IMR-90 (cell line): ENCODE data around the gene SERPINC1. TPM values are rescaled to one million over a fixed set of nuclear protein-coding genes. Genes with fewer than 3 reads are reported as not detected.

Experiments
- ATAC-seq: fragments of 200-7000 bp; cut with Tn5 transposase; 2 replicates; pipeline ENCODE4 v1.9.1; 2020; ENCODE audit warnings: low read depth, mild to moderate bottlenecking, moderate library complexity
- BruUV-seq: library from RNA; stranded (reverse); fragments of 400-500 nt; replicated peaks from 2 replicates; lab custom pipeline; 2021; lab: Mats Ljungman, UMichigan
- CTCF ChIA-PET: fragments of 300-600 bp; formaldehyde crosslinking; extraction: SDS; loops from one replicate; lab custom pipeline; 2021; ENCODE audit warnings: antibody characterized with exemption; lab: Yijun Ruan, JAX
- POLR2A ChIA-PET: fragments of 300-600 bp; sonication (Branson Sonifier 250); formaldehyde crosslinking; loops from one replicate; lab custom pipeline; 2022; ENCODE audit warnings: antibody characterized with exemption; ENCODE audit not compliant: unreplicated experiment; lab: Charles Lee
- DNase-seq: peaks from one replicate; pipeline ENCODE4 v3.0.0; 2013
- H2AFZ ChIP-seq: replicated peaks from 2 replicates; pipeline ENCODE3; 2013; ENCODE audit warnings: low read length, mild to moderate bottlenecking; ENCODE audit not compliant: poor library complexity
- H2AK5ac ChIP-seq: 2 replicates; pipeline ENCODE4 v1.6.1; 2013; ENCODE audit warnings: low read depth, low read length, inconsistent platforms
- H2AK9ac ChIP-seq: replicated peaks from 2 replicates; pipeline ENCODE3; 2013; ENCODE audit warnings: mild to moderate bottlenecking, low read depth, low read length, moderate library complexity; ENCODE audit not compliant: poor library complexity
- H2BK120ac ChIP-seq: 2 replicates; pipeline ENCODE4 v1.6.1; 2013; ENCODE audit warnings: low read depth, low read length, inconsistent platforms
- H2BK15ac ChIP-seq: 3 replicates; pipeline ENCODE4 v1.6.1; 2013; ENCODE audit warnings: low read depth, low read length, inconsistent platforms
- H2BK20ac ChIP-seq: 2 replicates; pipeline ENCODE4 v1.6.1; 2013; ENCODE audit warnings: low read depth, mild to moderate bottlenecking, inconsistent platforms, low read length, moderate library complexity
- H2BK5ac ChIP-seq: 2 replicates; pipeline ENCODE4 v1.6.1; 2013; ENCODE audit warnings: mild to moderate bottlenecking, low read depth, low read length, inconsistent platforms; ENCODE audit not compliant: poor library complexity, severe bottlenecking
- H3K14ac ChIP-seq: replicated peaks from 2 replicates; pipeline ENCODE4 v1.6.1; 2013; ENCODE audit warnings: low read depth, low read length, inconsistent platforms
- H3K18ac ChIP-seq: 2 replicates; pipeline ENCODE4 v1.6.1; 2013; ENCODE audit warnings: low read depth, low read length, control low read depth
- H3K23ac ChIP-seq: 2 replicates; pipeline ENCODE4 v1.6.1; 2013; ENCODE audit warnings: low read depth, low read length, inconsistent platforms
- H3K27ac ChIP-seq: 2 replicates; pipeline ENCODE4 v1.5.1; 2013; ENCODE audit warnings: mild to moderate bottlenecking, control low read depth, low read length; ENCODE audit not compliant: insufficient read depth
- H3K27me3 ChIP-seq: 2 replicates; pipeline ENCODE4 v1.6.1; 2013; ENCODE audit warnings: low read length; ENCODE audit not compliant: control insufficient read depth, insufficient read depth
- H3K36me3 ChIP-seq: 2 replicates; pipeline ENCODE4 v1.6.1; 2013; ENCODE audit warnings: low read length, mixed read lengths; ENCODE audit not compliant: control insufficient read depth, insufficient read depth
- H3K4ac ChIP-seq: 2 replicates; pipeline ENCODE4 v1.6.1; 2013; ENCODE audit warnings: low read depth, low read length, inconsistent platforms
- H3K4me1 ChIP-seq: 2 replicates; pipeline ENCODE4 v1.6.1; 2013; ENCODE audit warnings: low read length, mixed read lengths; ENCODE audit not compliant: control insufficient read depth, insufficient read depth
- H3K4me2 ChIP-seq: 2 replicates; pipeline ENCODE4 v1.6.1; 2013; ENCODE audit warnings: low read depth, mild to moderate bottlenecking, control low read depth, low read length, moderate library complexity
- H3K4me3 ChIP-seq: 2 replicates; pipeline ENCODE4 v1.5.1; 2013; ENCODE audit warnings: low read depth, mild to moderate bottlenecking, control low read depth, low read length, moderate library complexity; ENCODE audit not compliant: insufficient read depth
- H3K56ac ChIP-seq: 2 replicates; pipeline ENCODE4 v1.6.1; 2013; ENCODE audit warnings: low read length, inconsistent platforms; ENCODE audit not compliant: insufficient read depth; ENCODE audit errors: extremely low read depth
- H3K79me1 ChIP-seq, 2 experiments: 2 replicates each; pipeline ENCODE4 v1.6.1; 2013; ENCODE audit warnings: low read length in 2 of 2, inconsistent platforms in 1 of 2, low read depth in 1 of 2
- H3K9ac ChIP-seq: 2 replicates; pipeline ENCODE4 v1.6.1; 2013; ENCODE audit warnings: low read depth, low read length, control low read depth
- H3K9me1 ChIP-seq: 2 replicates; pipeline ENCODE4 v1.6.1; 2013; ENCODE audit warnings: low read length, inconsistent platforms; ENCODE audit not compliant: insufficient read depth
- H3K9me3 ChIP-seq: 2 replicates; pipeline ENCODE4 v1.6.1; 2013; ENCODE audit warnings: low read length; ENCODE audit not compliant: control insufficient read depth, insufficient read depth
- H4K20me1 ChIP-seq: 2 replicates; pipeline ENCODE4 v1.6.1; 2013; ENCODE audit warnings: low read length, inconsistent platforms; ENCODE audit not compliant: insufficient read depth
- H4K5ac ChIP-seq: 2 replicates; pipeline ENCODE4 v1.6.1; 2013; ENCODE audit warnings: mild to moderate bottlenecking, low read depth, low read length, control low read depth
- H4K8ac ChIP-seq, 2 experiments: 2 replicates each; pipeline ENCODE4 v1.6.1; 2013; ENCODE audit warnings: low read depth in 2 of 2, low read length in 2 of 2, control low read depth in 1 of 2, inconsistent platforms in 1 of 2
- H4K91ac ChIP-seq: 2 replicates; pipeline ENCODE4 v1.6.1; 2013; ENCODE audit warnings: low read depth, low read length, inconsistent platforms; ENCODE audit not compliant: insufficient read depth
- BHLHE40 ChIP-seq: fragments of 150-350 bp; IDR thresholded peaks from 2 replicates; pipeline ENCODE4 v1.6.1; 2016; ENCODE audit warnings: mild to moderate bottlenecking, low read depth, low read length
- CTCF ChIP-seq: conservative IDR thresholded peaks from 2 replicates; pipeline ENCODE4 v1.5.1; 2012; ENCODE audit warnings: mild to moderate bottlenecking, low read depth, low read length, improper control_type of control experiment
- MAFK ChIP-seq: IDR thresholded peaks from 2 replicates; pipeline ENCODE4 v1.6.1; 2012; ENCODE audit warnings: low read depth, low read length, improper control_type of control experiment
- NFE2L2 ChIP-seq: fragments of 150-350 bp; IDR thresholded peaks from 2 replicates; pipeline ENCODE4 v1.6.1; 2016; ENCODE audit warnings: low read depth, mild to moderate bottlenecking, low read length
- RCOR1 ChIP-seq: IDR thresholded peaks from 2 replicates; pipeline ENCODE4 v1.6.1; 2012; ENCODE audit warnings: mild to moderate bottlenecking, low read length, improper control_type of control experiment; ENCODE audit not compliant: insufficient replicate concordance
- RFX5 ChIP-seq: IDR thresholded peaks from 2 replicates; pipeline ENCODE4 v1.8.0; 2012; ENCODE audit warnings: low read depth, mild to moderate bottlenecking, low read length, moderate library complexity
- SMC3 ChIP-seq: fragments of 150-350 bp; IDR thresholded peaks from 2 replicates; pipeline ENCODE4 v1.6.1; 2016; ENCODE audit warnings: low read depth, mild to moderate bottlenecking, antibody characterized with exemption, low read length, moderate library complexity
- WGBS, 2 experiments: methylation state at CpG; one replicate each; pipeline versions ENCODE4 v1.1.5 to v1.1.7; 2013; ENCODE audit warnings: missing lambda C conversion rate in 2 of 2; ENCODE audit not compliant: insufficient read length in 1 of 2; ENCODE audit errors: extremely low coverage in 2 of 2; 5-methylcytosine and 5-hydroxymethylcytosine counted together
- dilution Hi-C: fragments of 300-500 bp; cut with HindIII; formaldehyde crosslinking; loops from one replicate; pipeline ENCODE4 v1.14.3; 2018; ENCODE audit warnings: low sequenced_read_pairs; ENCODE audit not compliant: unreplicated experiment
- in situ Hi-C: fragments of 300-500 bp; cut with MboI; formaldehyde crosslinking; loops from 3 replicates; pipeline ENCODE4 v1.14.3; 2019; ENCODE audit warnings: low sequenced_read_pairs, inconsistent platforms, mixed read lengths
- intact Hi-C: fragments of 100-400 bp; cut with micrococcal nuclease; formaldehyde crosslinking; loops from 2 replicates; pipeline ENCODE4 v1.10.0; 2022
- polyA plus RNA-seq, 3 experiments: library from polyadenylated mRNA; depleted of rRNA; stranded (reverse); fragments of >200 nt; gene quantifications; 2 replicates each; pipeline ENCODE4 v1.2.3, GENCODE V29; 2012; ENCODE audit warnings: low replicate concordance in 1 of 3
- total RNA-seq: library from RNA; depleted of rRNA; stranded (reverse); fragments of >200 nt; gene quantifications from 2 replicates; pipeline ENCODE4 v1.2.3, GENCODE V29; 2012

SERPINC1 gene
- total and polyA plus RNA-seq, 2 of the 4 experiments (the other 2 are of a cell fraction): not detected

- Histone ChIP-seq H3K9ac (no peak overlapping the region), H3K4me3 (no peak overlapping the region), H2AK9ac (no peak overlapping the region), H3K56ac (no peak overlapping the region), H3K27ac (no peak overlapping the region), H3K27me3 (no peaks in the 10 kb centered on the region), H3K23ac (no peak overlapping the region), H2BK120ac (no peak overlapping the region), H2AK5ac (no peak overlapping the region), H4K20me1 (no peaks in the 10 kb centered on the region), H4K5ac (no peak overlapping the region), H4K91ac (no peak overlapping the region), H4K8ac (no peak overlapping the region), H3K14ac (no peak overlapping the region), H2AFZ (no peak overlapping the region), H3K79me1 (peaks cover 3 to 6% of the 10 kb centered on the region in 2 experiments; a peak in 3 of 4 replicates), H2BK5ac (no peak overlapping the region), H3K9me1 (no peaks in the 10 kb centered on the region), H3K4ac (no peak overlapping the region), H2BK20ac (no peak overlapping the region), H3K18ac (no peak overlapping the region), H3K4me1 (no peaks in the 10 kb centered on the region), H3K4me2 (no peak overlapping the region), H2BK15ac (no peak overlapping the region), H3K36me3 (peaks cover 15% of the 10 kb centered on the region), H3K9me3 (no peaks in the 10 kb centered on the region)
- ChIA-PET POLR2A (no interaction called here), CTCF (no interaction called here)
- DNase-seq (no peak), ATAC-seq (no peak)
- WGBS, 2 experiments: no CpG with 5 or more reads among the region's 5 CpGs
- in situ Hi-C loops (no loop called here), intact Hi-C loops (loop anchor here (5.0 kb wide), 1 partner anchor 61 kb away; no protein-coding TSS in a partner anchor), dilution Hi-C loops (no loop called here)
- BruUV-seq: no TSS peak
- no peak for TF ChIP-seq BHLHE40
- no peak for TF ChIP-seq CTCF
- no peak for TF ChIP-seq RCOR1
- no peak for TF ChIP-seq NFE2L2
- no peak for TF ChIP-seq MAFK
- TF ChIP-seq RFX5: no peak
- TF ChIP-seq SMC3: no peak
These were observed 40.4 kb downstream of the SERPINC1 start for GRCh38 chr1:173876732-173877131.
